ENCODE measurements around the gene TOE1.

The TOE1 gene

DNA sequence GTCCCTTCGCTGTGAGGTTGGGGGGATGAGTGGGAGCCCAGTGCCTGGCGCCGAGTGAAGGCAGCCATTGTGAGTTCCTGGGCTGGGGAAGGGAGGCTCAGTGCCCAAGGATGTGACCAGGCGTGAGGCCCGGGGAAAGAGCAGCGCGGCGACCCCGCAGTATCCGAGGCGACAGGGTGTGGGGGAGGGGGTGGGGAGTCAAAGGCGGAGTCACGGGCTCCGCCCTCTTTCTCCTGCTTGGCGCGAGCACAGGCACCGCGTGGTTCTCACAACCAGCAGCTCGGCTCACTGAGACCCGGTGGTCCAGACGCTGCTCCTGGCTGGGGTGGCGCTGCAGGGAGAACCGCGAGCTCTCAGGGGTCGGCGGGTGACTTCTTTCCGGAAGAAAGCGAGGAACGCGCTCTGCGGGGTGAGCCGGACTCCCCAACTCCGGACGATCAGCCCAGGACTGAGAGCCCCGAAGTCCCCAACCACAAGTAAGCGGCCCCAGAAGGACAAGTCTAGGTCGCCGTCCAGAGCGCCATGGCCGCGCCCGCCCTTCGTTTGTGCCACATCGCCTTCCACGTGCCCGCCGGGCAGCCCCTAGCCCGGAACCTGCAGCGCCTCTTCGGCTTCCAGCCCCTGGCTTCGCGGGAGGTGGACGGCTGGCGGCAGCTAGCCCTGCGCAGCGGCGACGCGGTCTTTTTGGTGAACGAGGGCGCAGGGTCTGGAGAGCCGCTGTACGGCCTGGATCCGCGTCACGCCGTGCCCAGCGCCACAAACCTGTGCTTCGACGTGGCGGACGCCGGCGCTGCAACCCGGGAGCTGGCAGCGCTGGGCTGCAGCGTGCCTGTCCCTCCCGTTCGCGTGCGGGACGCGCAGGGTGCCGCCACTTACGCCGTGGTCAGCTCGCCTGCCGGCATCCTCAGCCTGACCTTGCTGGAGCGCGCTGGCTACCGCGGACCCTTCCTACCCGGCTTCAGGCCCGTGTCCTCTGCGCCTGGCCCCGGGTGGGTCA is 13.0 kb upstream of the TOE1 start, which contains the start of gene HPDL:
TSS of gene HPDL (plus strand) at position 269 of the 997 bp plus-strand sequence. CDS start at position 523, 254 bp downstream.
- H3K4me3 ChIP-seq (ENCODE audit: low read depth, low read length) = peak within 1 kb of the TSS; percentile 33

DNA sequence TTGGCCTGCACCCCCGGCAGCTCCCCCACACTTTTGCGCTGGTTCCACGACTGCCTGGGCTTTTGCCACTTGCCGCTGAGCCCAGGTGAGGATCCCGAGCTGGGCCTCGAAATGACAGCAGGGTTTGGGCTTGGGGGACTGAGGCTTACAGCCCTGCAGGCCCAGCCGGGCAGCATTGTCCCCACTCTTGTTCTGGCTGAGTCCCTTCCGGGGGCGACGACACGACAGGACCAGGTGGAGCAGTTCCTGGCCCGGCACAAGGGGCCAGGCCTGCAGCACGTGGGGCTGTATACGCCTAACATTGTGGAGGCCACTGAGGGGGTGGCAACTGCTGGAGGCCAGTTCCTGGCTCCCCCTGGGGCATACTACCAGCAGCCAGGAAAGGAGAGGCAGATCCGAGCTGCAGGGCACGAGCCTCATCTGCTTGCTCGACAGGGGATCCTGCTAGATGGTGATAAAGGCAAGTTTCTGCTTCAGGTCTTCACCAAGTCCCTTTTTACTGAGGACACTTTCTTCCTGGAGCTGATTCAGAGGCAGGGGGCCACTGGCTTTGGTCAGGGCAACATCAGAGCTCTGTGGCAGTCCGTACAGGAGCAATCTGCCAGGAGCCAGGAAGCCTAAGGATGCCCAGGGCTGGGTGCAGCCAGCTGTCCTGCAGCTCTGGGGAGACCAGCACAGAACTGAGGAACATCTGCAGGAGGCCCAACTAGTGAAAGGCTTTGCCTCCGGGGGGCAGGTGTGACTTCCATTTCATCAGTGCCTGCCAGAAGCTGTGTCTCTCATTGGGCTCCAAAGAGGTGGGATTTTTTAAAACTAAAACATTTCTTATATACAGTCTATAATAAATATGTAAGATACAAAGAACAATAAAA is 12.1 kb upstream of the TOE1 start:
- H3K4me3 ChIP-seq (ENCODE audit: low read depth, low read length) = peak overlapping the region; percentile 33

DNA sequence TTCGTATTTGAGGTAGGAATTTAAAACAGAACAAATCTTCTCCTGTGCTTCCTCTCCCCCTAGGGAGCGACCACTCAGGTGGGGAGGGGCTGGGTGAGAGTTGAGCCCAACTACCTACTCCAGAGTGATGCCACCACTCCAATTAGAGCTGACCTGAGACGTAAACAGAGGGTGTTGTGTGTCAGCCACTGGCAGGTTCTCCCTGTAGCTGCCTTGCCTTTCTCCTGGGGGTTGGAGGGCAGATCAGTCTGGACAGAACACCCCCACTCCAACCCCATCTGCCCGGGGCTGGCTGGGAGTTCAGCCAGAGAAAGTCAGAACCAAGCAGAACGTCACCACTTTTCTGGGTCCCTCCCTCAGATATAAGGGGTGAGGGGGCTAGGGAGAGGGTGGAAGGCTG is 11.3 kb upstream of the TOE1 start:
- H3K4me3 ChIP-seq (ENCODE audit: low read depth, low read length) = no peak overlapping the region

DNA sequence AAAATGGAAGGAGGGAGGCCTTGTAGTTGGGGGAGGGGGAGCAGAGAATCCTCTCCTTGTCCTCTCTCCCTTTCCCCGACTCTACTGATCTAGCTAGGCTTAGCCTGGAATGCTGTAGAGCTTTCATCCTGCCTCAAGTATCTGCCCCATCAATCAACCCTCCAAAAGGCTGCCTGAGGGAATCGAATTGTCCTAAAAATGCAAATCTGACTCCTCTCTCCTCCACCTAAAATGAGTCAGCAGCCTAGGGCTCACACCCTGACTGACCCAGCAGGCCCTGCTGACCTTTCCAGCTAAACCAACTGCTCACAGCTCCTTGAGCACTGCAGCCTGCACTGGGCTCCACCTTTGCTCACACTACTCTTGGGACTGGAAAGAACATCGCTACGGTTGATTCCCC is 10.5 kb upstream of the TOE1 start:
- no peak overlapping the region for H3K4me3 ChIP-seq (ENCODE audit: low read depth, low read length)

DNA sequence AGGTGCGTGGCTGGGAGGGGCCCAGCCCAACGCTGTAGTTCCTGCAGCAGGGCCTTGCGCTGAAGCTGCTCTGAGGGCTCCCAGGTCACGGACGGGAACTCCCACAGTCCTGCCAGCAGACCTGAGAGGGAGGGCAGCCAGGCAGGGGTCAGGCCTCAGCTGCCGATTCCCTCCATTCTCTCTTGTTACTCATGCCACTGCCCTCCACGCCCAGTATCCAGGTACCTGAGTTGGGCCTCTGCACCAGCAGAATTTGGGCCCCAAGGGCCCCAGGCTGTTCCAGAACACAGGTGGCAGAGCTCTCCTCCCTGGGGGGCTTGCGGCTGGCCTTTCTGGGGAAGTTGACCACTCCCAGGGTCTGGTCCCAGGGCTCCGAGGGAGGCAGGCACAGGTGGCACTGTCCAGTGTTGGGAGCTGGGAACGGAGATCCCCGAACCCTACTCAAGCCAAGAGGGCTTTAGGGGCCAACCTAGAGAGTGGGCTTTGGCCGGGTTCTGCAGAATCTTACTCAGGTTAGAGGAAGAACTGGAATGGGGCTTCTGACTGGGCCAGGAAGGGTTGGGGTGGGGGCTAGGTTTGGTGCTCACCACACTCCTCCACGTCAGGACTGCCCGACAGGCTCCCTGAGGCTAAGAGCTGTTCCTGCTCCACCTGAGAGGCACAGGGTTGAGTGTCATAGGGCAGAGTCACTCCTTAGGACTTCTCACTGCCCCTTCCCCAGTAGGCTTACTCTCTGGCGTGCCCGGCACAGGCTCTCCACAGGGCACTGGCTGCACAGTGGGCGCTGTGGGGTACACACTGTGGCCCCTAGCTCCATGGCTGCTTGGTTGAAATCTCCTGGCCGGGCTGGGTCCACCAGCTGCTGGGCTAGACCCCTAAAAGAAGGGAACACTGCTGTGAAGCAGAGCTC is 8.3 kb upstream of the TOE1 start:
- no peak overlapping the region for H3K4me3 ChIP-seq (ENCODE audit: low read depth, low read length)

DNA sequence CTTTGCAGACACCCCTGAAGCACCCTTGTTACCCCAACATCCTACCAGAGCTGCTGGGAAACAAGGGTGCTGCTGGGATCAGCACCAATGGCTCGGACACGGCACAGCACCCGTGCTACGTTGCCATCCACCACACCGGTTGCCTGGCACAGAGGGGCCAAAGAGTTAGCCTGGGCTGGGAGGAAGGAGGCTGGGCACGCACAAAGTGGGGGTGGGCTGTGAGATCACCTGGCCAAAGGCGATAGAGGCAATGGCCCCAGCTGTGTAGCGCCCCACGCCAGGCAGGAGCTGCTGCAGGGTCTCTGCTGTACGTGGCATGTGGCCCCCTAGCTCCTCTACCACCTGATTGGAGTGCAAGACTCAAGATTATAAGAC is 7.6 kb upstream of the TOE1 start:
- H3K4me3 ChIP-seq (ENCODE audit: low read depth, low read length) = no peak overlapping the region

DNA sequence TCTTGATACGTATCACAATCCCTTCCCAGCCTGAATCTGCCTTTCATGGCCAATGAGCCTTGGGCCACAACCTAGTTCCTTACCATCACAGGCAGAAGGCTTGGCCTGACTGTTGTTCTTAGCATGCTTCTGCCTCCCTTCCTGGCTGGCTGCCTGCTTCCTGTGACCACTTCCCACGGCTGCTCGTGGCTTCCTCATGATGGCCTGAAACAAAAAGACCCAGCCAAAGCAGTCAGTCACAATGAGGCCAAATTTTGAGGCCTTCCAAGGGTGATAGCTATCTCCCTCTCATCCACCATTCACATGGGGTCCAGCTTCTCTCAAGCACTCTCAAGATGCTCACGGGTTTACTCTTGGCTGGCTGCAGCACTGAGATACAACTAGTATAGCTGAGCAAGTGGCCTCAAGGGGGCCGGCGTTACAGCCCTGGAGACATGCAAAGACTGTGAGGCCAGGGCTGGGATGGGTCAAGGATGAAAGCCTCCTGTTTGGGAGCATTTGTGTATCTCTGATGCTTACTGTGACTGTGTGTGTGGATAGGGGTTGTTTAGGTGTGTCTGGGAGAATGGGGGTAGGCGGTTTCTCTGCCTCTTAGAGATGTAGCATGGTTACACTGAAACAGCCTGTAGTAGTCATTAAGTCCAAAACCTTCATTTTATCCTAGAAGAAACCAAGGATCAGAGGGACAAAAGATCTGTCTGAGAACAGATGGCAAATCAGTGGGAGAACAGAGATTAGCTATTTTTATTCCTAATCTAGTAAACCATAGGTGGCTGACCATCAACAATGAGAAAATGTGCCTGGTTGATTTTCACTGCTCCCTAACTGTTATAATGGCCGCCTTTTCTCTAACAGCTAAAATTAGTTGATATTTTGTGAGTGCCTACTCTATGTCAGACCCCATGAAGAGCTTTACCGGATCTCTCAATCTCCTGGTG is 5.4 kb upstream of the TOE1 start:
- H3K4me3 ChIP-seq (ENCODE audit: low read depth, low read length) = no peak overlapping the region

DNA sequence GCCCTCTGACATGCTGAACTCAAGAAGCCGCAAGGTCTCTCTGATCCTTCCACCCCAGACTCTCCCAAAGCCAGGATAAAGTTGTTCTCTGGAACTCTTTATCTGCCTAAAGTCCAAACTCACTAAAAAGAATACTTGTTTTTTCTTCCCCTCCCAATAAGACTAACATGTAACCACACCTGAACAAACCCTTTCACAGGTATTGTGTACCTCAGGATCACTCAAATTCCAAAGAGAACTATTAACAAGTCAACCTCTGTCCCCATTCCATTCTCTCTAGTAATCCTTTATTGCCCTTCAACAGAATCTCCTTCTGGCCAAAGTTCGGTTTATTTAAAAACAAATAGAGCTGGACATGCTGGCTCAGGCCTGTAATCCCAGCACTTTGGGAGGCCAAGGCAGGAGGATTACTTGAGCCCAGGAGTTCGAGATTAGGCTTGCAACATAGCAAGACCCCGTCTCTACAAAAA is 4.1 kb upstream of the TOE1 start:
- no peak overlapping the region for H3K4me3 ChIP-seq (ENCODE audit: low read depth, low read length)

DNA sequence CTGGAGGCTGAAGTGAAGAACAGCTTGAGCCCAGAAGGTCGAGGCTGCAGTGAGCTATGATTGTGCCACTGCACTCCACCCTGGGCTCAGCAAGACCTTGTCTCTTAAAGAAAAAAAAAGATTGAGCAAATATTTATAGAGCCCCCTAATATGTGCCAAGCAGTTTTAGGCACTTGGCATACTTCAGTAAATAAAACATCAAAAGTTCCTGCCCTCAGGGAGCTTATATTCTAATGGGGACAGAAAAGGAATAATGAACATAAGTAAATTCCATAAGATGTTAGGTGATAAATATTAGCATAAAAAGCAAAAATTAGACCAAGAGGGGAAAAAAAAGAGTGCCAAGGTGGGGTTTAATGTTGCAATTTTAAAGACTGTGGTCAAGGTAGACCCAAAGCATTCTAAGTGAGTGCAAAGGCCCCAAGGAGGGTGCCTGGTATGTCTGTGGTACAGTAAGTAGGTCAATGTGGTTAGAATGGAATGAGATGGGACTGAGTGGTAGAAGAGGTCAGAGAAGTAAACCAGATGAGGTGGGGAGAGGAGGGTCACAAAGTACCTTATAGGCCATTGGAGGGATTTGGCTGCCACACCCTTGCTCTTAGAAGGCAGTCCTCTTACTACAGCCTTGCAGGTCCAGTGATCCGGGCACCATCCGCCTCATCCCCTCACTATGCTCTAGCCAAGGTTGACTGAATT is 2.2 kb upstream of the TOE1 start:
- no peak overlapping the region for H3K4me3 ChIP-seq (ENCODE audit: low read depth, low read length)

DNA sequence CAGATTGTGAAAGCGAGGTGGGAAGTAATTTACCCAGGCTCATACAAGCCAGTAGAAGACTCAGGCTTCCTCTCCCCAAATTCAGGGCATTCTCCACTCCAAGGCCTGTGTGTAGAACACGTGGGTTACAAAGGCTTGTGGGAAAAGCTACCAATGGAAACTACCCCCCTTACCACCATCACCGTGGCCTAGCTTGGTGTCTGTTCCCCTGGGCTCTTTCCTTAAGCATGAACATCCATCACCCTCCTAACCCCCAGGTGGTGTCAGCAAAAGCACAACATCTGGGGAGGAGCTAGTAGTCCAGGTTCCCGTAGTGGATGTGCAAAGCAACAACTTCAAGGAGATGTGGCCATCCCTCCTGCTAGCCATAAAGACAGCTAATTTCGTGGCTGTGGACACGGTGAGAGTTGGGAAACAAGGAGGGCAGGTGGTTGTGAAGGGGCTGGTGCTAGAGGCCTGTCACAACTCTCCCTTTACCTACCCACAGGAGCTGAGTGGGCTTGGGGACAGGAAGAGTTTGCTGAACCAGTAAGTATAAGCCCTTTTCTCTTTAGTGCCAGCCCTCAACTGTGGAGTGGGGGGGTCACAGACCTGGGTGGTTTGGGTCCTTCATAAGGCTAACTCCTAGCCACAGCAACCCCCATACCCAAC is 971 bp downstream of the TOE1 start:
- peak overlapping the region; percentile 98 for H3K4me3 ChIP-seq (ENCODE audit: low read depth, low read length)

DNA sequence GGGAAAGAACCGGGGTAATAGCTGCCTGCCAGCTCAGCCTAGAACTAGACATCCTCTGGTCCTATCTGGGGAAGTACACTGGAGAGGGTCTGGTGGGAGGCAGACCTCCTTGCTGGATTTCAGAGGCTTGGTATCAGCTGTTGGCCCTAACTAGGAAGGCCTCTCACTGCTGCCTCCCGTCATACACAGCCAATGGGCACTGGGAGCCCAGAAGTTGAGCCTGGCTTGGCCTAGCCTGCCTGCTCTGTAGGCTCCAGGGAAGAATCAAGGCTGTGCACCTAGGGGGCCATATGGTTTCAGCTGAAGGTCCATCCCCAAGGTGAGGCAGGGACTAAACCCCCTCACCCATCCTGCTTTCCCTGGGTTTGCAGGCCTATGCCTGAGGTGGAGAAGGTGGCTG is 4.5 kb downstream of the TOE1 start:
- no peak overlapping the region for H3K4me3 ChIP-seq (ENCODE audit: low read depth, low read length)

DNA sequence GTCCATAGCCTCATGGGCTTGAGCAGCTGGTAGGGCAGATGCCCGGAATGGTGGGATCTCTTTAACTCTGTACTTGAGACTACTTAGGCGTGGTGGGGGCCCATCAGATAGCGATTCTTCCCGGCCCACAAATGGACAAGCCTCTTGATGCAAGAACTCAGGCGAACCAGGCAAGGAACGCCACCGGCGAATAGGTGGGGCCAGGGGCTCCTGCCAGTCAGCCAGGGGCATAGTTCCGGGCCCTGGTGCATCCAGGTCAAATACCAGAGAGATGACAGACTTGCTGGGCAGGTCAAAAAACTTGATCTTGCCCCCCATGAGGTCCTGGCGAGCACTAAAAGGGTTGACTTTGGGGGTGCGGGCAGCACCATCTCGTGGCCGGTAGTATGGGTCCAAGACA is 5.0 kb downstream of the TOE1 start:
- H3K4me3 ChIP-seq (ENCODE audit: low read depth, low read length) = no peak overlapping the region

DNA sequence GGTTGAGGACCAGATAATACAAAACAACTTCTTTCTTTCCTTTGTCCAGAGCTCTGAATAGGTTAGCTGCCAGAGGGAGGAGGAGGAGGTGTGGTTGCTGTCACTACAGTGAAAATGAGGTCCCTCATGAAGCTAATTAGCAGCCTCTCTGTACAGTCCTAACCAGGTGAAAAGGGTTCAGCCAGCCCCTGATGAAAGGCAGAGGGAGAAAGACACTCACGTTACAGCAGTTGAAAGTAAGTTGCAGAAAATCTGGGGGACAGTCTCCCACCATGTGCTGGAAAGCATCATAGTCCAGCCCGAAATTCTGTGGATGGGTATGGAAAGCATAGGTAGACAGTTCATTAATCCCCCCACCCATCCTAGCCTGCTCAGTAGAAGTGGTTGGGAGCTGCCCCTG is 6.5 kb downstream of the TOE1 start:
- H3K4me3 ChIP-seq (ENCODE audit: low read depth, low read length) = no peak overlapping the region

DNA sequence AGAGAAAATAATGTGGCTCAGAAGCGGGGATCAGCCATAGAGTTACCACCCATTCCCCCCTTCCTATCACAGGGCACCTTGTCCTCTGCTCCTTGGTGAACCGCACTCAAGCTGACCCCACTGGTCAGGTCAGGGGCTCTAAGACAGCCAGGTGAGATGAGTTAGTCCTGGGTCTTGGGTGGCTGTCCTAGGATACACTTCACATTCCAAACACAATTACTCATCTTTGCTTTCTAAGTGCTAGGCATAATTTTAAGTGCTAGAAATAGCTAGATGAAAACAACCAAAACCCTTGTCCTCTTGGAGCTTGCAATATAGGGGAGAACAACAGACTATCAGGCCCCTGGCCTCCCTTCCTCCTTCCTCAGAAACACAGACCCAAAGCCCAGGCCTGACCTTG is 8.1 kb downstream of the TOE1 start:
- H3K4me3 ChIP-seq (ENCODE audit: low read depth, low read length) = no peak overlapping the region

DNA sequence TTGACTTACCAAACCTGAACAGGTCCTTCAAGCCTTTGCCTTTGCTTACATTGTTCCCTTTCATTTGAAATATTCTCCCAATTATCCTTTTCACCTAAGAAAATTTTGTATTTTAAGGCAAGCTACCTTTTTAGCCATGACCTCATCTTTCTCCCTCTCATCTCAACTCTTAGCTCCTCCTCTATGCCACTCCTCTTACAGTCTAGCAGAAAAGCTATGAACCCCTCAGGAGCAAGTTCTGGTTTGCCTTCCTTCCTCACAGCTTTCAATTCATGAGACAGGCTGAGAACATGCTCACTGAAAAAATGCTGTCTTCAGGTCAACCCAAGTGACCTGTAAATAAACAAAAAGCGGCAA is 8.6 kb downstream of the TOE1 start:
- no peak overlapping the region for H3K4me3 ChIP-seq (ENCODE audit: low read depth, low read length)

DNA sequence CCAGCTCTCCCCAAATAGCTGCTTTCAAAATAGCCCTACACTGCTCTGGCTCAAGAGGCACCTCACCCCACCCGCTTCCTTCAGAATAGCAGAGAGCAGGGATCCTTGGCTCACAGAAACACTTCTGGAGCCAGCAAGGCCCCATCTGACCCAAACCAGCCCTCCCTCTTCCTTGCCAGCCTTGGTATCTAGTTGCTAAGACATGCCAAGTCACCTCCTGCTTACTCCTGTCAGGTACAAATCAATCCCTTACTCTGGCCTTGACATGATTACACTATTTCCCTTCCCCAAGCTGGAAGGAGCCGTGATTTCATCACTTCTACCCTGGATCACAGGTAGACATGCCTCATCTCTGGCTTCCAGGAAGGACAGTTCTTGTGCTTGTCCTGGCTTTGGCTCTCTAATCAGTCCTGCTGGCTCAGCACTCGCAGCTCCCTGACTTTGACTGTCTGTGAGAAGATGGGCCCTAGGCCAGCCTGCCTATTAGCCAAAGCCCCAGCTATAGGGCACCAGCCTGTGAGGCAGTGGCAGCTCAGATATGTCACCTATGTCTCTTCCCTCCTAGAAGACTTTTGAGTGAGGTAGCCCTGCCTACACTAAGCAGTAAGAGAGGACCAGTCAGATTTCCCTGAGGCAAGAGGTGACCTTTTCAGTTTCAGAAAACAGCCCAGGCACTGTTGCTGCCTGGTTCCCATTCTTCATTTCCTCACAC is 9.2 kb downstream of the TOE1 start:
- no peak overlapping the region for H3K4me3 ChIP-seq (ENCODE audit: low read depth, low read length)

DNA sequence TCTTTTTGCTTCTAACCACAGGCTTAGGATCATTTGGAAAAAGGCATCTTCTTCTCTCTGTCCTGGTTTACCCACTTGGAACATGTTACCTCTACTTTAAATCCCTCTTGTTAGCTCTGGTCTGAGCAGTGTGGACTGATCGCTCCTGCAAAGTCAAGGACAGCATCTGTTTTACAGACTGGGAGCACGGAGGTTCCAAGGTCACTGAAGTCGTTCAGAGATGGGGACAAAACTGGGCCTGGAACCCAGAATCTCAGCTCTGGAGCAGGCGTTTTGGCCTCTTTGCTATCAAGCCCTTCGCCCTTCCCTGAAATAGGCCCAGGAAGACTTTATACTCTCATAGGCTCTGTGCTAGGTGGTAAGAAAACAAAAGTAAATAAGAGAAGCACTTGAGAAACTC is 11.5 kb downstream of the TOE1 start:
- H3K4me3 ChIP-seq (ENCODE audit: low read depth, low read length) = no peak overlapping the region

DNA sequence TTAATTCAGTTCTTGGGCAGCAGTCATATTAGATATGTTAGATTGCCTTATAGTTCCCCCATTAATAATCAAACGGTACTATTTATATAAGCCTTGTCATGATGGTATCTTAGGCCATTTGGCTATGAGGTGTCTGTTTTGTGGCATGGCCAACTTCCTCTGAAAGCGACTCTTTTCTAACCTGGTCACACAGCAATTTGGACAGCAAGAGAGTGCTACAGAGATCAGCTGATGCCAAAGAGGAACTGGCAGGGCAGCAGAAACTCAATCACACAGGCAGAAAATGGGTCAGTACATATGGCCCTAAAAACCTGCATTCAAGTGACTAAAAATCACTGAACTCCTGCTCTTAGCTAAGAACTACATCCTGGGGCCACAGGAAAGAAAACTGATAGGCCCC is 13.7 kb downstream of the TOE1 start:
- H3K4me3 ChIP-seq (ENCODE audit: low read depth, low read length) = no peak overlapping the region

Data from iPS-11a (cell line).